GM18499 (cell line): ENCODE data around the gene BNIP2.
"Not testable (repeated sequence)": the region's sequence is repeated elsewhere in the genome, so short reads cannot be mapped to it uniquely, and the experiment has no call there.

Experiments
- ATAC-seq: cut with Tn5 transposase; IDR thresholded peaks from one replicate; pipeline ENCODE4 v1.9.1; 2021; ENCODE audit warnings: moderate number of reproducible peaks; ENCODE audit not compliant: insufficient read depth, unreplicated experiment

The BNIP2 gene

DNA sequence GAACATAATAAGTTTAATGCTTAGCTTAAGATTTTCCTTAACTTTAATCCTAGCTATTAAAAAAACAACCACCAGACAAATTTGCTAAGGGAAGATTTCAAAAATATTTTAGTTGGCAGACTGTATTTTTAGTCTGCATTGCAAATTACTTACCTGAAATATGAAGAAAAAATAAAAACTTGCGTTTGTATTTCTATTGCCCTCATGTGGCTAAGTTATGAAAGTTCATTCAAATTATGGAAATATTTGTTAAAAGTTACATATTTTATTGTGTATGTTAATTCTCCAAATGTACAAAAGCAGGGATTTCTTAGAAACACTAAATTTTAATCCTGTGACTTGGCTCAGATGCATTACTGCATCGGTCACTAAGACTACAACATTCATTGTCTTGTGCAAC, 46.8 kb downstream of the BNIP2 start:
- ATAC-seq = no peak

DNA sequence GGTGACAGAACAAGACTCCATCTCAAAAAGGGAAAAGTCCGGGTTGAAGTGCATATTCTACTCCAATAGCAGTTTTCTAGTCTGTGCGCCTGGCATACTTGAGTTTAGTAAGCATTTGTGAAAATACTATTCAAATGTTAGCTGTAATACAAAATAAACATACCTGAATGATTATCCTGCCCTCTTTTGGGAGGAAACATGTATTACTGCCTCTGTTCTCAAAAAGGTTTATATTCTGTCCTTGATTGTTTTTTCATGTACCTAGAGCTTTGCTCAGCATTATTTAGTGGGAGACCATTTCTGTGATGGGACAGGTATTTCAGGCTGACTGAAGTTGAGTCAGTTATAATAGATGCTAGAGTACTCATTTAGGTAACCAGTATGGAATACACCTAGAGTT, 51.6 kb downstream of the BNIP2 start:
- not testable (repeated sequence) for ATAC-seq

DNA sequence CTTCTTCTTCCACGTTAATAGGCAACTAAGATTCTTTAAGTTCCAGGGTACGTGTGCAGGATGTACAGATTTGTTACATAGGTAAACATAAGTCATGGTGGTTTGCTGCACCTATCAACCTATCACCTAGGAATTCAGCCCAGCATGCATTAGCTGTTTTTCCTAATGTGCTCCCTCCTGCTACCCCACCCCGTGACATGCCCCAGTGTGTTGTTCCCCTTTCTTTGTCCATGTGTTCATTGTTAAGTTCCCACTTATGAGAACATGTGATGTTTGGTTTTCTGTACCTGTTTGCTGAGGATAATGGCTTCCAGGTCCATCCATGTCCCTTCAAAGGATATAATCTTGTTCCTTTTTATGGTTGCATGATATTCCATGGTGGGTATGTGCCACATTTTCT, 52.9 kb downstream of the BNIP2 start:
- ATAC-seq = no peak

DNA sequence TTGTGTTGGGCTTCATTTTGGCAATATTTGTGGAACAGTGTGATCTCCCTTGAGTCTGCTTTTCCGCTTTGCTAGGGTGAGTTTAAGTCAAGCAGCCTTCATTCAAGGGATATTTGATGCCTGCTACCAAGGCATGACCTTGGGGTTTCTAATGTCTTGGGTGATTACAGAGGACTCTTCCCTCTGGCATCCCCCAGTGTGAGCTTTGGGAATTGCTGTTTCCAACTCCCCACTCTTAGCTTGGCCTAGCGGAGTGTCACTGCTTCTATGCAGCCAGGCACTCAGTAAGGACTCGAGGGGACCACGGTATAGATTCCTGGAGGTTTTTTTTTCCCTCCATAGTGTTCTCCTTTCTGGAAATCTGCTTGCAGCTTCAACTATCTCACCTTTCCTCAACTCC, 56.4 kb downstream of the BNIP2 start:
- no peak for ATAC-seq

DNA sequence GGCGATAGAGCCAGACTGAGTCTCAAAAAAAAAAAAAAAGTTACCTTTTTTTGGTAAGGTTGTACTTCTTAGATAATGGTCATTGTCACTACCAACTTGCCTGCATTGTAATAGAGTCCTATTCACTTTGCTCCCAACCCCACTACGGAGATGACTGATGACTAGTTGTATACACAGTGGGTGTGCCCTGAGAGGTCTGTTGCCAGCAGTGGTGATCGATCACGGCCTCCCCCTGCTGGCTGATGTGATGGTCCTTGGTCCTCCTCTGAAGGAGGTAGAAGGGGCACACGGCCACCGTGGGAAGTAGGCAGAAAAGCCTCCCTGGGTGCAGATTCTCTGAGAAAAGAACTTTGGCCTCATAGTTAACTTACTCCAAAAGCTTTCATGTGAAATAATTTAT, 66.8 kb downstream of the BNIP2 start:
- no peak for ATAC-seq

DNA sequence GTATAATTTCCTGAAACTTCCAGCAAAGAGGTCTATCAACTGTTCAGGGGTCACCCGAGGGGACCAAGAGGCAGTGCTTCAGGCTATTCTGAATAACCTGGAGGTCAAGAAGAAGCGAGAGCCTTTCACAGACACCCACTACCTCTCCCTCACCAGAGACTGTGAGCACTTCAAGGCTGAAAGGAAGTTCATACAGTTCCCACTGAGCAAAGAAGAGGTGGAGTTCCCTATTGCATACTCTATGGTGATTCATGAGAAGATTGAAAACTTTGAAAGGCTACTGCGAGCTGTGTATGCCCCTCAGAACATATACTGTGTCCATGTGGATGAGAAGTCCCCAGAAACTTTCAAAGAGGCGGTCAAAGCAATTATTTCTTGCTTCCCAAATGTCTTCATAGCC, 70.7 kb downstream of the BNIP2 start:
- no peak for ATAC-seq

DNA sequence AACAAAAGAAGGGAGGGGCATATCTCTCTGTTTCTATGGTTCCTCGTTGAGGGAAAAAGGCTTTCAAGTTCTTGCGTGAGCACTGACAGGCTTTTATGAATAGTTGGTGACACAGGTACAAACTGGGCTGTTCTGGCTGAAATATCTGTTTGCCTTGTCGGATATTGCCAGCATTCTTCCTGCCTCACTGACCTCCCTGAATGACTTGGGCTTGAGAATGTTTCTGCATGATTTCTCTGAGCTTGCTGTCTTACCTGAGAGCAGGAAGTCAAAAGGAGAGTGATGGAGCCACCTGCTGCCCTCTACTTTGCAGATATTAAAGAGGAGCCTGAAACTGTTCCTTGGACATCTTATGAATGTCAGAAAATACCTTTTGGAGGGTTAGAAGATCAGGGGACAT, 72.7 kb downstream of the BNIP2 start:
- no peak for ATAC-seq

DNA sequence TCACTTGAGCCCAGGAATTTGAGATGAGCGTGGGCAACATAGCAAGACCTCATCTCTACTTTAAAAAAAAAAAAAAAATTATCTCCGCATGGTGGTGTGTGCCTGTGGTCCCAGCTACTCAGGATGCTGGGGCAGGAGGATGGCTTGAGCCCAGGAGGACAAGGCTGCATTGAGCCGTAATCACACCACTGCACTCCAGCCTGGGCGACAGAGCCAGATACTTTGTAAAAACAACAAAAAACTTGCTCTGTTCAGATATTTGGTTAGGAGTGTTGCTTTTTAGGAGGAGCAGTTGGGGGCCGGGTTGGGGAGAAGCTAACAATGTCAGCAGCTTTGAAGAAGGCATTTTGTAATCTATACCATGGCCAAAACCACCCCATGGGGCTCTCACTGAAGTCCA, 73.5 kb downstream of the BNIP2 start:
- ATAC-seq = no peak

DNA sequence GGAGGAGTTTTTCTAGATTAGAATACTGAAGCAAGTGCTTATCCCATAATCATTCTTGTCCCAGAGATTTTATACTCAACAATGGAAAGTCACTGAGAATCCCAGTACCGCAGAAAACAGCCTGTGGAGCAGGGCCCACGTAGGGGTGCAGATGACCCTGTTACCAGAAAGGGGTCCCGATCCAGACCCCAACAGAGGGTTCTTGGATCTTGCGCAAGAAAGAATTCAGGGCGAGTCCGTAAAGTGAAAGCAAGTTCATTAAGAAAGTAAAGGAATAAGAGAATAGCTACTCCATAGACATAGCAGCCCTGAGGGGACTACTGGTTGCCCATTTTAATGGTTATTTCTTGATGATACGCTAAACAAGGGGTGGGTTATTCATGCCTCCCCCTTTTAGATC, 75.0 kb downstream of the BNIP2 start:
- no peak for ATAC-seq

DNA sequence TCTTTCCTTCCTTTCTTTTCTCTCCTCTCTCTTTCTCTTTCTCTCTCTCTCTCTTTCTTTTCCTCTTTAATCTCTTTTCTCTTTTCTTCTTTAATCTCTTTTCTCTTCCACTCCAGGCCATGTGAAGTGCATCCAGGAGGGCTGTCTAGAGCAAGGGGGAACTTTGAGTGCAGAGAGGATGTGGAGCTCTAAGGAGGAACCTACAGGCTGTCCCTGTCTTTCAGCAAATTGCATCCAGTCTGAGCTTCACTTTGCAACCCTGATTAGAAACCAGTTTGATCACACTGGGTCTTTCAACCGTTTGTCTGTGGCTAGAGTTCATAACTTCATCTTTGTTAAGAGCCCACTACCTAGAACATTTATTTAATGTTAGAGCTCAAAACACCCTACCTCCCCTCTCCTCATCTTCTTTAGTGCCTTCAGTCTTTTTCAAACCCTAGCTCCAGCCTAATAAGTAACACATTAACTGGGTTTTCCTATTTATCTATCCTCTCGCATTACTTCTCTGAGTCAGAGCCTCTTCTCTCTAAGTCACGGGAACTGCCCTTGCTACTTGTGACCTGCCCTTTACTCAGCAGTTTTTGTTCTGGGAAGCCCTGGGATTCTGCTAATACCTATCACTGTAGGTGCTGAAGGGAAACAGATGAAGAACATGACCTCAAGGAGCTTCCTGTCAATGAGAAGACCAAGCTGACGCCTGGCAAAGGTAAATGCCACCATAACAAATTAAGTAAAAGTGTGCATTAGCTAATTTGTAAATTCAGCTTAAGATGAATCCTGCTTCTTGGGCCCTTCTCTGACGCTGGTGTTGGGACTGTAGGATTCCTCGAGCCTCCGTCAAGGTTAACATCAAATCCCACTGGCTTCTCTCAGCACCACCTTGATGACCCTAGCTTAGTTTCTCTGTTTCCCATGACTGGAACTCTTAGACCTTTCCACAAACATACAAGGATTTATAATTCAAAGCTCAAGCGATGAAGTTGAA, 77.6 kb downstream of the BNIP2 start, which contains the start of gene GCNT3:
GCNT3 (plus strand) TSS at position 508 of the 985 bp plus-strand sequence. CDS start 6,456 bp downstream, outside the sequence.
- ATAC-seq = no peak

DNA sequence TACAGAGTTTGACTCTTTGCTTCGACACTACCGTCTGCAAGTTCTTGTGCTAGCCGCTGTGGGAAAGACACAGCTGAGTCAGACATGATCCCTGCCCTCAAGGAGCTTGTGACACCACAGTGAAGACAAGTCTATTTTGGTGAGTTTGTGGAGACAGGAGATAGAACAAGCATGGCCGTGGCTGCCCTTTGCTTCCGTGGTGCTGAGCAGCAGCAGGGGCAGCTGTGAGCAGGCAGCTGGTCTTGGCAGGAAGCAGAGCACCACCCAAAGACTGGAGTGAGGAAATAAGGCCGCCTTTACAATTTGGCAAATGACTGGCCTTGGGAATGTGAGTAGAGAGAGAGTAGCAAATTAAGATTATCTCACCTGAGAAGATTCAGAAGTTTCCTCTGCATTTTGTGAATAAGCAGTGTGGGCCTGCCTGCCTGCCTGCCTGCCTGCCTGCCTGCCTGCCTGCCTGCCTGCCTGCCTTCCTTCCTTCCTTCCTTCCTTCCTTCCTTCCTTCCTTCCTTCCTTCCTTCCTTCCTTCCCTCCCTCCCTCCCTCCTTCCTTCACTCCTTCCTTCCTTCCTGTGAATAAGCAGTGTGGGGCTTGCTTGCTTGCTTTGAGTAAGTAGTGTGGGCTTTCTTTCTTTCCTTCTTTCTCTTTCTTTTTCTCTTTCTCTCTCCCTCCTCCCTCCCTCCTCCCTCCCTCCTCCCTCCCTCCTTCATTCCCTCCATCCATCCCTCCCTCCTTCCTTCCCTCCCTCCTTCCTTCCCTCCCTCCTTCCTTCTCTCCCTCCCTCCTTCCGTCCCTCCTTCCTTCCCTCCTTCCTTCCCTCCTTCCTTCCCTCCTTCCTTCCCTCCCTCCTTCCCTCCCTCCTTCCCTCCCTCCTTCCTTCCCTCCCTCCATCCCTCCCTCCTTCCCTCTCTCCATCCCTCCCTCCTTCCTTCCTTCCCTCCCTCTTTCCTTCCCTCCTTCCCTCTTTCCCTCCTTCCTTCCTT, 79.1 kb downstream of the BNIP2 start:
- no peak for ATAC-seq
